ENCODE measurements around the gene NAPA.

The NAPA gene

DNA sequence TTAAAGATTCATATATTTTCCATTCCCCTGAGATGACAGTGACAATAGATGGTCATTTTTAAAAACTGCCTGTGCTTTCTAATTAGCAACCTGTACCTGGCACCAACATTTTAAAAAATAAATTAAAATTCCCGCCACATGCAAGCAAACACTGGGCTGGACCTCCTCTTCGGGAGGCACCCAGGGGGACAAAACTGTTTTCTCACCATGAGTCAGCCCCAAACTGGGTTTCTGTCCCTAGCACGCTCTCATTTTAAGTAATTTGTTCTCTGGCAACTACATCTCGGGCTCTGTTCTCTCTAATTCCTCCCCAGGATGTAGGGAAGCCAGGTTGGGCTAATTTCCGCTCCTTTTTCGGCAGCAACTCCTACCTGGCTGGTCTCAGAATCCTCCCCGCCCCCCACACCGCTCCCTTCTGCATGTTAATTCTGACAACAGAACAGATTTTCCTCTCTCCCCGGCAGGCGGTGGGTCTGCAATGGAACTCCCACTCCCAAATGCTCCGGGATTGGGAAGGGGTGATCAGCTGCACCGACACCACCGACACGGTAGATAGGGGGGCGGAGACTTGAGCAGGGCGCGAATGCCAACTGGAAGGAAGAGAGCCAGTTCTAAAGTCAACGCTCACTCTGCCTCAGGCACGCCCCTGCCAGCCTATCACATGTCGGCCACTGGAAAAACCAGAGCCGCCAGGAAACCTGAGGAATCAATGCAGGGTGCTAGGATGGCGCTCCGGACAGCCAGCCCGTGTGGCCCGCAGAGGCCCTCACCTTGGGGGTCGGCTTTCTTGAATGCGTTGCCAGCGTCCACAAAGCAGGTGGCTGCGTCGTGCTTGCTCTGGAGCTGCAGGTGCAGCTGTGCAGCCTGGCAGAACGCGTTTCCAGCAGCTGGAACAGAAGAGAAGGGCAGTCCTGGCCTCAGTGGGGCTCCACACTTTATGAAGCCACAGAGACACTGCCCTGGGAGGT, 14.7 kb downstream of the NAPA start:
- no peak for DNase-seq (ENCODE audit: low read depth in 2 of 2)

- no peak for DNase-seq (ENCODE audit: low read depth in 2 of 2)
These were observed 15.5 kb downstream of the NAPA start for GRCh38 chr19:47499371-47499770.

- no peak for DNase-seq (ENCODE audit: low read depth in 2 of 2)
These were observed 16.3 kb downstream of the NAPA start for GRCh38 chr19:47498561-47498960.

DNA sequence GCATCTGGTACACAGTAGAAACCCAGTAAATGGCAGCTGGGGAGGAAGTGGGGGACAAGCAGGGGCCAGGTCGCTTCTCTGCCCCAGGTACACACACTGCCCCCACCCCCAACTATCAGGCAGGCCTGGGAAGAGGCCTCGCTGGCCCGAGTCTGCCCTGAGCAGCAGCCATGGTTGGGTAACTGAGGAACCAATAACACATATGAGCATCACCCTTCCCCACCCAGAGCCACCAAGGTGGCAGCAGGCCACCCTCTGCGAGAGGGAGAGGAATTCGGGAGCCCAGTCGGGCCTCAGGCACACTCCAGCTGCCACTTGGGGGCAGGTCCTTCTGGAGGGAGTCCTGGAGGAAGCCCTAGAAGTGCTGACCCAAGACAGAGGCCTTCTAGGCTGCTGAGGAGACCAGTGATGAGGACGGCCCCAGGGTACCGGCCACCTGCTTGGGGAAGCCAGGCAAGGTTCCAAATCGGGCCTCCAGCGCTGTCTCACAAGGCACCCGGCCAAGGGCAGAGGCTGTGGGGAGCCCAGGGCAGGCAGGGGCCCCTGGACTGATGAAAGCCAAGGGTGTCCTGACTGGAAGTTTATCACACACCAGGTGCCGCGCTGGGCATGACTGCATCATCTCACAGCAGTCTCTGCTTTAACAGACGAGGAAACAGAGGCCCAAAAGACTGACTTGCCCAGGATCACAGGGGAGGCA, 16.9 kb downstream of the NAPA start:
- DNase-seq (ENCODE audit: low read depth in 2 of 2): no peak

DNA sequence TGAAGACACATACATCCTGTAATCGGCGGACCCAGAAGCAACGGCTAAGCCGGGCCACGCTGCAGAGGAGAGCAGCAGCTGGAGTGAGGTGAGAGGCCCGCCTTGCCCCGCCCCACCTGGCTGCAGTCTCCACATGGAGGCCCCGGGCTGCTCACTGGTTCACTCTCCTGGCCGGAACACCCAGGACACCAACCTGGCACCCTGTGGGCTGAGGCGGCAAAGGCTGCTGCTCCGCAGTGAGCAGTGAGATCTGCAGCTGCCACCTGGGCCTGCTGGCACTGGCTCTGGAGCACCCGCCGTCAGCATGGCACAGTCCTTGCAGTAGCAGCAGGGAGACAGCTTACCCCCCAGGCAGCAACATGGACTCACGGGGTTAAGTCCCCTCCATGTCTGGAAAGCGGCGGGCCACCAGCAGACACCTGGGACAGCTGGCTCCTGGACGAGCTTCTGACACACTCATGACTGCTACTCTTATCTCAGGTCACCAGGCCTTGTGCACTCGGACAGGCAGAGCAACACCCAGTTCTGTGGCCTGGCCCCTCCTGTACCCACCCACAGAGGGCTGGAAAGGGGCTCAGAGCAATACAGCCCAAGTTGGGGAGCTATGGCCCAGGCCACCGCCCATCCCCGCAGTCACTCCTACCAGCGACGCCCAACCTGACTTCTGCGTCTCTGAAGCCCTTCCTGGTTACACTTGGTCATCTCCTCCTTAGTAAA, 17.7 kb downstream of the NAPA start:
- DNase-seq (ENCODE audit: low read depth in 2 of 2): no peak

DNA sequence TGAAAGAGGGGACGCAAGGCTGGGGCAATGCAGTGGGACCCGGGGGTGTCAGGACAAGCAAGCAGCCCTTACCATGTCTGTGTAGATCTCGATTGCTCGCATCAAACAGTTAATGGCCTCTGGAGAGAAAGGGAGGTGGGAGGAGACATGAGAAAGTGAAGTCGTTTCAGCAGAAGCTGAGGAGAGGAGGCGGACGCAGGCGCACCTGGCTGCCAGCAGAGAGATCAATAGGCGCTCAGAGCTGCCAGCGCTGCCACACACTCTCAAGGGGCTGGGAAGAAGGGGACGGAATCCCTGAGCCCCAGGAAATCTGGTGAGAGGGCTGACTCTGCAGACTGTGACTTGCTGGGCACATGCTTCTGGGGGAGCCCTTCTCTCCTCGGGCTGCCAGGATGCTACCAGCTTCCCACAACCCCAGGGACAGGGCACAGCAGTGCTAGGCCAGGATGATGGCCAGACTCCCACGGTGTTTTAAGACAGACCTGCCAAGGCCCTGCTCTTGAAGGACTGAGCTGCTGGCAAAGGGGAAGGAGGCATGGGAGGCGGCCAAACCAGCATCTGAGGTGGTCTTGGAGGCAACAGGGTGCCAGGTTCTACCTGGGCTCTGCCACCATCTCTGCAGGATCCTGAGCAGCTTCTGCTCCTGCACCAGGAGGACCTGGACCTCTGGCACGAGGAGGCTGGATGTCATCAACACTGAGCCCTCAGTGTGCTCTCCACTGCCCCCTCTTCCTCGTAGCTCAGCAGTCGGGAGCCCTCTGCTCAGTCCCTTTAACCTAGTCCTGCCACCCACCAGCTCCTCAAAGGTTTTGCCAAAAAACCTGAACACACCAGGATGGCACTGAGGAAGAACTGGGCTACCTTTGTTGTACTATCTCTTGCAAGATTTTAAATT, 19.1 kb downstream of the NAPA start:
- DNase-seq (ENCODE audit: low read depth in 2 of 2): no peak

GRCh38 chr19:47494729-47495128, 20.1 kb downstream of the NAPA start:
- DNase-seq (ENCODE audit: low read depth in 2 of 2): no peak

DNA sequence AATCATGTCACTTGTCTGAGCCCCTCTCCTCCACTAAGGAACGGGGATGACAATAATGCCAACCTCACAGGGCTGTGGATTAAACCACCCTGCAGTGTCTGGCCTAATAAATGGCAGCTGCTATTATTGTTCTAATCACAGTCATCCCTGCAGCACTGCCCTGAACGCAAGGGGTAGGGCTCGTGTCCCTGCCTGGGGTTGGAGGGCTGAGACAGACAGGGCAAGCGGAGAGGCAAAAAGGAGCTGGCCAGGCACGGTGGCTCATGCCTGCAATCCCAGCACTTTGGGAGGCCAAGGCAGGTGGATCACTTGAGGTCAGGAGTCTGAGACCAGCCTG, 20.7 kb downstream of the NAPA start:
- no peak for DNase-seq (ENCODE audit: low read depth in 2 of 2)

GRCh38 chr19:47493378-47494210, 21.3 kb downstream of the NAPA start:
- DNase-seq (ENCODE audit: low read depth in 2 of 2): no peak

GRCh38 chr19:47492571-47493377, 22.1 kb downstream of the NAPA start:
- DNase-seq (ENCODE audit: low read depth in 2 of 2): no peak

DNA sequence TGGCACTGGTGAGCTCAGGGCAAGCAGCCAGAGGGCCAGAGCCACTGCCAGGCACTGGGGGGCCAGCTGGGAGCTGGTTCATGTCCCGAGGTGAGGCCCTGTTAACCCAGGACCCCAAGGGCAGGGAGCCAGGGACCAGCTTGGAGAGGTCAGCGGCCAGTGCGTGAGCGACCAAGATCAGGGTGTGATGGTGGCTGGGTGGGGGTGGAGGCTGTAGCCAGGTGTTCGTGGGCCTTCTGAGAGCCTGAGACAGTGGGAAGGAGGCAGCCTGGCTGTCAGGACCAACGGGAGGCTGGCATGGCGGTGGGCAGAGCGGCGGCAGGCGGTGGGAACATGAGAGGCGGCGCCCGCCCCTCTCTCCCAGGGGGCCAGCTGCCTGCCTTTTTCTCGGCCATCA, 22.7 kb downstream of the NAPA start:
- DNase-seq (ENCODE audit: low read depth in 2 of 2): no peak

- no peak for DNase-seq (ENCODE audit: low read depth in 2 of 2)
These were observed 23.3 kb downstream of the NAPA start for GRCh38 chr19:47491358-47492136.

DNA sequence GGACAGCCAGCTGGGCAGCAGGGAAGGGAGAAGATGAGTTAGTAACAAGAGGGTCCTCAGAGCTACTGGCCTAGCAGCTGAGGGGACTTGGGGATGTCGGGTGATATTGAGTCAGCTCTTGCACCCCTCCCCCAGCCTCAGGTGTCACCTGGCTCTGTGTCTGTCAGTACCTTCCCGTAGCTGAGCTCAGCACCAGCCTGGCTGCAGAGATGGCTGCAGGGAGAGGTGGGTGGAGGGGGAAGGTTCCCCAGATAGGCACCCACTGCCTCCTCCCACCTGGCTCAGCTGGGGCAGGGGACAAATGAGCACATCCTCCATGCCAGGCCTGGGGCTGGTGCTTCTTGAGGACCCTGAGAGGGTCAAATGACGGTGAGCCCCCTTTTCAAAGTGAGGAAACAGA, 24.0 kb downstream of the NAPA start:
- no peak for DNase-seq (ENCODE audit: low read depth in 2 of 2)

GRCh38 chr19:47490031-47490430, 24.8 kb downstream of the NAPA start:
- no peak for DNase-seq (ENCODE audit: low read depth in 2 of 2)

- no peak for DNase-seq (ENCODE audit: low read depth in 2 of 2)
These were observed 25.6 kb downstream of the NAPA start for GRCh38 chr19:47489072-47489914.

GRCh38 chr19:47487551-47488515, 27.0 kb downstream of the NAPA start:
- DNase-seq (ENCODE audit: low read depth in 2 of 2): no peak

DNA sequence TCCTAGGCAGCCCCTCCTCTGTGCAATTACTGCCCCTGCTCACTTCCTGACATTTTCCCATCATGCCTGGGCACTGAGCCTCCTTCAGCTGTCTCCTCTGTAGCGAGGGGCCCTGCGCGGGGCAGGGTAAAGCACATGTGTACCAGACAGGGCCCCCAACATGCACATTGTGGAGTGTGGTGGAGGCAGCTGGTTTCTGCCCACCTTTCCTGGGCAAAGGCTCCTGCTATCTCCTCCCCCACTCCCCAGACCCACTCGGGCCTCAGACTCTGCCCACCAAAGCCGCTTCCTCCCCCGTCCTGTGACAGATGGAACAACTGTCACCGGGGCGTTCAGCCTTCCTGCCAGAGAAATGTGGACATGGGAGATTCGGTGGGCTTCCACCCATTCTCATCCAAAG, 28.0 kb downstream of the NAPA start:
- no peak for DNase-seq (ENCODE audit: low read depth in 2 of 2)
